A204.1 (cell line): Measurements from ENCODE around the gene HNRNPM.
"Not testable (repeated sequence)": the region's sequence is repeated elsewhere in the genome, so short reads cannot be mapped to it uniquely, and the experiment has no call there.

Experiments
- FAIRE-seq: peaks from 2 replicates; lab custom pipeline; 2012; peaks lifted over from hg19 to GRCh38; lab: Jason Lieb, UNC

HNRNPM gene

DNA sequence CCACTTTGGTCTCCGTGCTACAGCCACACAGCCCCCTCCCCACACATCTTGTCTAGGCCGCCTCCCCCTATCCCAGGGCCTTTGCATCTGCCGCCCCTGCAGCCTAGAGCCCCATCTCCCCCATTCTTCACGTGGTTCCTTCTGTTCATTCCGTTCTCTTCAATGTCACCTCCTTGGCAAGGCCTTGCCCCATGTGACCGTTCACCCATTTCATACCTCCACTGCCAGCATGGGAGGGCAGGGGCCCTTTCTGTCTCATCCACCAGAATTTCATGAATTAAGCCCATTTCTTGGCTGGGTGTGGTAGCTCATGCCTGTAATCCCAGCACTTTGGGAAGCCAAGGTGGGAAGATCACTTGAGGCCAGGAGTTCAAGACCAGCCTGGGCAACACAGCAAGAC lies 15.7 kb upstream of the HNRNPM start:
- no peak for FAIRE-seq

DNA sequence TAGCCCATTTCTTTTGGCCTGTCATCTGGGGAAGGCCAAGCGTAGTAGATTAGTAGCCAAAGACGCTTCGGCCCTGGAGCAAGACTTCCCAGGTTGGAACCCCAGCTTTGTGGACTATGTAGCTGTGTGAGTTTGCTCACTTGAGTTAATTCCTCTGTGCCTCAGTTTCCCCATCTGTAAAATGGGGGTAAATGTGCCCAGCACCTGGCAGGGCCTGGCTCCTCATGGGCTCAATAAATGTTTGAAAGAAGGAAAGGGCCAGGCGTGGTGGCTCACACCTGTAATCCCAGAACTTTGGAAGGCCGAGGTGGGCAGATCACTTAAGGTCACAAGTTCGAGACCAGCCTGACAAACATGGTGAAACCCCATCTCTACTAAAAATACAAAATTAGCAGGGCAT lies 14.9 kb upstream of the HNRNPM start:
- no peak for FAIRE-seq

- no peak for FAIRE-seq
These were observed 14.1 kb upstream of the HNRNPM start for GRCh38 chr19:8430650-8431049.

GRCh38 chr19:8438236-8438635 lies 6.5 kb upstream of the HNRNPM start:
- FAIRE-seq: no peak

GRCh38 chr19:8441725-8442544 lies 2.8 kb upstream of the HNRNPM start:
- FAIRE-seq: no peak

DNA sequence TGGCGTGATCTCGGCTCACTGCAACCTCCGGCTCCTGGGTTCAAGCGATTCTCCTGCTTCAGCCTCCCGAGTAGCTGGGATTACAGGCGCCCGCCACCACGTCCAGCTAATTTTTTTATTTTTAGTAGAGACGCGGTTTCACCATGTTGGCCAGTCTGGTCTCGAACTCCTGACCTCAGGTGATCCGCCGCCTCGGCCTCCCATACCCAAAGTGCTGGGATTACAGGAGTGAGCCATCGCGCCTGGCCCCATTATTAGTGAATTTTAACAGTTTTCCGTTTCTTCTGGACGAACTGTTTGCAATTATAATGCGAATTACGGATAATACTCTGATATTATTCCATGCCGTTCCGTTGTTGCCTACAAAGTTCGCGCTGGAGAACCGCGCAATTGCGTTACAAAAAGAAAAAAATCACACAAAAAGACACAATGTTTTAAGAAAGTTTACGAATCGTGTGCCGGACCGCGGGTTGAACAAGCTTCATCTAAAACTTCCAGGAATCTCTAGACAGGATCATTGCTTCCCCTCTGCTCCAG lies 567 bp upstream of the HNRNPM start:
- not testable (repeated sequence) for FAIRE-seq

GRCh38 chr19:8445488-8446001 lies 770 bp downstream of the HNRNPM start:
- no peak for FAIRE-seq

GRCh38 chr19:8446061-8446709 lies 1.4 kb downstream of the HNRNPM start:
- no peak for FAIRE-seq

- no peak for FAIRE-seq
These were observed 5.1 kb downstream of the HNRNPM start for GRCh38 chr19:8449830-8450229.

GRCh38 chr19:8451377-8451776 lies 6.6 kb downstream of the HNRNPM start:
- no peak for FAIRE-seq

DNA sequence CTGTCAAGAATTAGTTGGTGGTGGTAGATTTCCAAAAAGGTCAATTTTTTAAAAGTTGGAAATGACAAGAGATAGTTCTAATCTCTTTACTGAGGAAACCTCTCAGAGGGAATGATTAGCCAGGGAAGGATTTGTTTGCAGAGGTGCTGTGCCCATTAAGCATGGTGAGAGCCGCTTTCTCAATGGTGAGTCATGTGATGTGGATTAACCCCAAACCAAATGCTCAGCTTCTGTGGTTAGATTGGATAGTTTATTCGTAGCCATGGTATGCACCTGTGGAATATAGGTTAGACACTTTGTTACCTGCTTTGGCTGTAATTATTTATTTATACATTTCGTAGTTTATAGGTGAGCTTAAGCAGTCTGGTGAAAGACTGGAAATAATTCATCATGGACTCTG lies 7.1 kb downstream of the HNRNPM start:
- no peak for FAIRE-seq

GRCh38 chr19:8452446-8453123 lies 7.8 kb downstream of the HNRNPM start:
- no peak for FAIRE-seq

GRCh38 chr19:8453616-8454015 lies 8.8 kb downstream of the HNRNPM start:
- FAIRE-seq: no peak

- FAIRE-seq: no peak
These were observed 9.4 kb downstream of the HNRNPM start for GRCh38 chr19:8454218-8454617.

GRCh38 chr19:8455018-8455417 lies 10.2 kb downstream of the HNRNPM start:
- FAIRE-seq: no peak

- no peak for FAIRE-seq
These were observed 11.3 kb downstream of the HNRNPM start for GRCh38 chr19:8456064-8456463.

GRCh38 chr19:8457209-8457608 lies 12.4 kb downstream of the HNRNPM start:
- no peak for FAIRE-seq

DNA sequence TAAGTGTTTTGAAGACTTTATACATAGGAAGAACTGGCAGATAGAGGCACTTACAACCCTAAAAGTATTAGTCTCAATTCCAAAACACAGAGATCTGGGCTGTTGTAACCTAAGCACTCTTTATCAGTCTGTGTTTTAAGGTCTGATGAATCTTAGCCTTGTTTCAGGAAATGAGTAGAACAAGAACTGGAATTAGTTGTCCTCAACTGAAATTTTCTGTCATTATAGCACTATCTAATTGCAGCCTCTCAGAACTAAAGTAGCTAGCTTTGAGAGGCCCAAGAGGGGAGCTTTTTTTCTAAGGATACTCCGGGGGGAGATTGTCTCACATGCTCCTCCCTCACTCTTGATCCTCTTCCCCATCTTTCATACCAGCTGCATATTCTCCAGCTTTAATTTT lies 13.1 kb downstream of the HNRNPM start:
- FAIRE-seq: no peak

DNA sequence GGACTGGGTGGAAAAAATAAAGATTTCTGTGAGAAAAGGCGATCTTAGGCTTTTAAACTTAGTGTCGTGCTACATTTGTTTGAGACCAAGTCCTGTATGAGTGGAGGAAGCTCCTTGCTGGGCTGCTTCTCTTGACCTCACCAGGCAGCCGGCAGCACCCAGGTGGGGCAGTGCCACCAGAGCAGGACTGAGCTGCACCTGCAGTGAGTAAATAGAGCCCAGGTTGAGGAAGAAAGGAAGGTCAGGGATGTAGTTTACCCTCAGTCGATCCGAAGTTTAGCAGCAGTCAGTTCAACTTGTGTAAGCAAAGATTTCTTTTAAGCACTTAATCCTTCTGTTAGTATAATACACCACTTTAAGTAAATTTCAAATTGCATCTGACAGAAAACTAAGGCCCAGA lies 13.6 kb downstream of the HNRNPM start:
- FAIRE-seq: no peak

DNA sequence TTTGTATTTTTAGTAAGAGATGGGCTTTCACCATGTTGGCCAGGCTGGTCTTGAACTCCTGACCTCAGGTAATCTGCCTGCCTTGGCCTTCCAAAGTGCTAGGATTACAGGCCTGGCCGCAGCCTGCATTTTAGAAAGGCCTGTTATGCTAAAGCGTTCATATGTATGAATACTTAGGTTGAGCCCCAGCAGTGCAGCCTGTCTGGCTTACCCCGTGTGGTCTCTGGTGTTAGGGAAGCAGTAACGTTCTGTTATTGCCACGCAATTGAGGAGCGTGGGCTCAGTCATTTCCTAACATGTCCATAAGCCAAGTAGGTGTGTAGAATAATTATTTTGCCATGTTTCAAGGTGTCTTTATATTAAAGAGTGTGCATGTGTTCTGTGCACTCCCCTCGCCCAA lies 14.3 kb downstream of the HNRNPM start:
- no peak for FAIRE-seq

GRCh38 chr19:8459520-8460270 lies 14.9 kb downstream of the HNRNPM start:
- no peak for FAIRE-seq
